Right lobe of liver (tissue), 4 donors: ENCODE data around the gene RPS2.

Source experiments
- CTCF ChIP-seq, 4 donors: fragments of 200-600 bp in 3 of 4; fragments of 450-650 bp in 1 of 4; IDR thresholded peaks; one replicate each; pipeline versions ENCODE4 v1.5.1 to v1.8.0; 2016 to 2022; ENCODE audit warnings: antibody characterized with exemption in 4 of 4, mild to moderate bottlenecking in 2 of 4
- POLR2A ChIP-seq: fragments of 450-650 bp; IDR thresholded peaks from one replicate; pipeline ENCODE4 v1.6.1; 2017; ENCODE audit warnings: antibody characterized with exemption, mild to moderate bottlenecking
- donor health status: DM: no; HTN: no; CAD: no.
- donor health status: DM: no; HTN: no; CAD: no.
- donor health status: DM: no; HTN: yes; CAD: no.

GRCh38 chr16:1959269-1960039, 5.2 kb downstream of the RPS2 start, which contains the start of gene NDUFB10:
- peak; percentile 97 for TF ChIP-seq POLR2A
- TF ChIP-seq CTCF (IDR thresholded peaks at IDR 0.05) = peak; percentile 51 to 89 (median 84)
